ENCODE measurements around the gene FBXO31. TPM values are rescaled to one million over a fixed set of nuclear protein-coding genes. Genes with fewer than 3 reads are reported as not detected.
A peak's percentile ranks its signal among the peaks of the same experiment; 100 is the strongest.

The FBXO31 gene
- total and polyA plus RNA-seq, 9 of the 15 experiments (the other 6 are each of a cell fraction or from before 2014, with no cell fraction given), result 0.18 to 33.3 (median 10.9) TPM

GRCh38 chr16:87410530-87410929 lies 27.0 kb upstream of the FBXO31 start:
- FAIRE-seq (no peak), ATAC-seq (no peak)
- CTCF ChIA-PET (ENCODE audit: low intra/inter-chr PET ratio), result no interaction called here

GRCh38 chr16:87409781-87410180 lies 26.2 kb upstream of the FBXO31 start:
- no peak overlapping the region for H2AFZ ChIP-seq (ENCODE audit: low read depth, low read length)
- no peak for ATAC-seq
- H3K4me3 ChIP-seq, result no peak overlapping the region
- no peaks in the 10 kb centered on the region for H3K79me2 ChIP-seq (ENCODE audit: control insufficient read depth, insufficient read depth, low read length)
- H3K27ac ChIP-seq (ENCODE audit: extremely low read depth, low read depth, low read length), result no peak overlapping the region
- ChIA-PET CTCF (ENCODE audit: low intra/inter-chr PET ratio) (no interaction called here), POLR2A (interaction anchor here (0.6 to 0.9 kb wide), 4 partner anchors 12 to 210 kb away, joined by 3 to 4 read pairs (median 3); no protein-coding TSS in a partner anchor)
- no peaks in the 10 kb centered on the region for H3K9me3 ChIP-seq (replicated peaks; ENCODE audit: control insufficient read depth, insufficient read depth, low read depth, low read length)
- no peaks in the 10 kb centered on the region for H3K27me3 ChIP-seq (ENCODE audit: control insufficient read depth in 2 of 2, insufficient read depth in 2 of 2, low read length in 2 of 2)
- 84% methylated on average over 13 of the region's 13 CpGs for WGBS (ENCODE audit: insufficient coverage, low coverage, missing lambda C conversion rate)
- H3K36me3 ChIP-seq (ENCODE audit: control insufficient read depth, insufficient read depth, low read length), result peaks cover 56% of the 10 kb centered on the region; the same call in 2 of the 3 replicates
- no peak for TF ChIP-seq SMARCA4 (IDR thresholded peaks at IDR 0.05)
- no peak for TF ChIP-seq RFX7 (CRISPR knock-in tag; IDR thresholded peaks at IDR 0.05)
- no peak for TF ChIP-seq MAFK (IDR thresholded peaks at IDR 0.05; ENCODE audit: low read length)
- no peak for TF ChIP-seq GTF3C2 (IDR thresholded peaks at IDR 0.05; ENCODE audit: borderline replicate concordance, extremely low read depth, insufficient read length)
- no peak for TF ChIP-seq ZFP36 (IDR thresholded peaks at IDR 0.05; ENCODE audit: low read depth, low read length, partially characterized antibody)
- TF ChIP-seq HMG20B (CRISPR knock-in tag; IDR thresholded peaks at IDR 0.05), result no peak
- TF ChIP-seq ZNF445 (CRISPR knock-in tag; IDR thresholded peaks at IDR 0.05; ENCODE audit: low read depth), result no peak
- TF ChIP-seq SIRT6 (IDR thresholded peaks at IDR 0.05; ENCODE audit: low read depth, low read length), result no peak
- TF ChIP-seq ELK3 (CRISPR knock-in tag; IDR thresholded peaks at IDR 0.05), result no peak
- TF ChIP-seq IRF2 (CRISPR knock-in tag; IDR thresholded peaks at IDR 0.05), result no peak
- no peak for TF ChIP-seq ZNF347 (CRISPR knock-in tag; IDR thresholded peaks at IDR 0.05; ENCODE audit: low read depth)
- FAIRE-seq, result no peak
- intact Hi-C loops (cut with micrococcal nuclease), result loop anchor here (10.0 kb wide), 1 partner anchor 155 kb away; no protein-coding TSS in a partner anchor
- peaks cover 0 to 5% of the 10 kb centered on the region in 2 experiments; a peak in 1 of 5 replicates for H3K4me1 ChIP-seq (replicated peaks in 1 of 2; ENCODE audit: control insufficient read depth in 2 of 2, insufficient read depth in 2 of 2, low read length in 2 of 2)
- H3K9ac ChIP-seq (ENCODE audit: insufficient read depth in 1 of 2, low read depth in 2 of 2, low read length in 2 of 2), result no peak overlapping the region
- no TSS peak for BruUV-seq (replicated peaks)
- in situ Hi-C loops (cut with MboI), result no loop called here
- H3K4me2 ChIP-seq (ENCODE audit: insufficient read depth, low read length), result no peak overlapping the region
- peaks cover 5% of the 10 kb centered on the region for H4K20me1 ChIP-seq (replicated peaks; ENCODE audit: control insufficient read depth, insufficient read depth, low read length)
- DNase-seq (ENCODE audit: extremely low read depth in 1 of 4, low spot score in 3 of 4), result no peak
- H3K9me1 ChIP-seq (ENCODE audit: control insufficient read depth, insufficient read depth, low read length), result no peaks in the 10 kb centered on the region

More at GRCh38 chr16:87410530-87410929, 27.0 kb upstream of the FBXO31 start:
- no TSS peak for BruUV-seq (replicated peaks)
- H3K4me3 ChIP-seq, result no peak overlapping the region
- H4K20me1 ChIP-seq (replicated peaks; ENCODE audit: control insufficient read depth, insufficient read depth, low read length), result 0 out of 2 replicates have a peak, but pooled peaks cover 3% of the 10 kb centered on the region
- peaks cover 52% of the 10 kb centered on the region; the same call in 2 of the 3 replicates for H3K36me3 ChIP-seq (ENCODE audit: control insufficient read depth, insufficient read depth, low read length)
- no peaks in the 10 kb centered on the region for H3K9me1 ChIP-seq (ENCODE audit: control insufficient read depth, insufficient read depth, low read length)
- no peaks in the 10 kb centered on the region for H3K79me2 ChIP-seq (ENCODE audit: control insufficient read depth, insufficient read depth, low read length)
- no peaks in the 10 kb centered on the region for H3K27me3 ChIP-seq (ENCODE audit: control insufficient read depth in 2 of 2, insufficient read depth in 2 of 2, low read length in 2 of 2)
- H2AFZ ChIP-seq (ENCODE audit: low read depth, low read length), result no peak overlapping the region
- peaks cover 0 to 5% of the 10 kb centered on the region in 2 experiments; a peak in 1 of 5 replicates for H3K4me1 ChIP-seq (replicated peaks in 1 of 2; ENCODE audit: control insufficient read depth in 2 of 2, insufficient read depth in 2 of 2, low read length in 2 of 2)
- no peak overlapping the region for H3K4me2 ChIP-seq (ENCODE audit: insufficient read depth, low read length)
- DNase-seq (ENCODE audit: extremely low read depth in 1 of 4, low spot score in 3 of 4), result no peak
- 82% methylated on average over 9 of the region's 11 CpGs for WGBS (ENCODE audit: insufficient coverage, low coverage, missing lambda C conversion rate)
- no peak overlapping the region for H3K9ac ChIP-seq (ENCODE audit: insufficient read depth in 1 of 2, low read depth in 2 of 2, low read length in 2 of 2)
- intact Hi-C loops (cut with micrococcal nuclease) (loop anchor here (10.0 kb wide), 1 partner anchor 154 kb away; no protein-coding TSS in a partner anchor), in situ Hi-C loops (cut with MboI) (no loop called here)
- no peaks in the 10 kb centered on the region for H3K9me3 ChIP-seq (replicated peaks; ENCODE audit: control insufficient read depth, insufficient read depth, low read depth, low read length)
- POLR2A ChIA-PET, result interaction anchor here (0.9 kb wide), 1 partner anchor 18 kb away, joined by 3 read pairs; no protein-coding TSS in a partner anchor
- TF ChIP-seq POLR2G (IDR thresholded peaks at IDR 0.05; ENCODE audit: low read depth, low read length) (0 out of 2 replicates have a peak, but pooled peaks have one; percentile 32), MTA2 (IDR thresholded peaks at IDR 0.05; ENCODE audit: low read depth) (no peak), HEY1 (CRISPR knock-in tag; IDR thresholded peaks at IDR 0.05; ENCODE audit: borderline replicate concordance) (no peak), C11orf30 (IDR thresholded peaks at IDR 0.05; ENCODE audit: low read depth) (peak; percentile 55), MAFG (tag; conservative IDR thresholded peaks at IDR 0.05) (peak; percentile 30; the same call in 1 of the 2 replicates), ZNF316 (IDR thresholded peaks at IDR 0.05) (peak; percentile 55)
- H3K27ac ChIP-seq (ENCODE audit: extremely low read depth, low read depth, low read length), result no peak overlapping the region

Data from K562 (cell line).